Activated naive CD4-positive, alpha-beta T cell treated with anti-CD3 and anti-CD28 coated beads, Interleukin-2, amount 50 U/mL, for 16 hours (primary cell): ENCODE data around the gene COQ8B.
A peak's percentile ranks its signal among the peaks of the same experiment; 100 is the strongest.
"Not testable (repeated sequence)": the region's sequence is repeated elsewhere in the genome, so short reads cannot be mapped to it uniquely, and the experiment has no call there.

Experiments used
- DNase-seq: peaks from one replicate; pipeline ENCODE4 v3.0.0-alpha.2; 2020

Gene COQ8B

GRCh38 chr19:40716482-40717324, at the start of gene COQ8B, which contains the start of gene ITPKC:
Gene COQ8B, minus strand, starts transcription at chr19:40716886. Its CDS starts 2,254 bp downstream, at chr19:40714632.
Gene ITPKC, plus strand, starts transcription at chr19:40717112. Its CDS starts 24 bp downstream, at chr19:40717136.
- DNase-seq: peak; percentile 100

DNA sequence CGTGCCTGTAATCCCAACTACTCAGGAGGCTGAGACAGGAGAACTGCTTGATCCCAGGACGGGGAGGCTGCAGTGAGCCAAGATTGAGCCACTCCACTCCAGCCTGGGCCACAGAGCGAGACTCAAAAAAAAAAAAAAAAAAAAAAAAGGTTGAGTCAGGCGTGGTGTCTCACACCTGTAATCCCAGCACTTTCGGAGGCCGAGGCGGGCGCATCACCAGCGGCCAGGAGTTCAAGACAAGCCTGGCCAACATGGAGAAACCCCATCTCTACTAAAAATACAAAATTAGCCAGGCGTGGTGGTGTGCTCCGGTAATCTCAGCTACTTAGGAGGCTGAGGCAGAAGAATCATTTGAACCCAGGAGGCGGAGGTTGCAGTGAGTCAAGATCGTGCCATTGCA, 49.7 kb upstream of the COQ8B start:
- not testable (repeated sequence) for DNase-seq

DNA sequence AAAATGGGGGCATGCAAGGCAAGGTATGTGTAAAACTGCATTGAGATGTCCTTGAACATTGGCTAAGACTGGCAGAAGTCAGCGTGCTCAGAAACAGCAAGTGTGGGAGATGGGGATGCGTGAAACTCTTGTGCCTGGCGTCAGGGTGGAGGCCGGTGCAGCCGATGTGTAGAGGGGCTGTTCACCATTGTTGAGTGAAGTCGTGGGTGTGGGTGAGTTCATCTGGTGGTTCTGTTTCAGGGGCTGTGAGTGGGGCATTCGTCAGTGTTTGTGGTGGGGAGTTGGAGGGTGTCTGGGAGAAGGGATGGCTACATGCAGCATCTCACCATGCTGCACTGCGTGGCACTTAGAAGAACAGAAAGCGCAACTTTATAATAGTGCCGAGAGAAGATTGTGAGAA, 47.3 kb upstream of the COQ8B start:
- no peak for DNase-seq

DNA sequence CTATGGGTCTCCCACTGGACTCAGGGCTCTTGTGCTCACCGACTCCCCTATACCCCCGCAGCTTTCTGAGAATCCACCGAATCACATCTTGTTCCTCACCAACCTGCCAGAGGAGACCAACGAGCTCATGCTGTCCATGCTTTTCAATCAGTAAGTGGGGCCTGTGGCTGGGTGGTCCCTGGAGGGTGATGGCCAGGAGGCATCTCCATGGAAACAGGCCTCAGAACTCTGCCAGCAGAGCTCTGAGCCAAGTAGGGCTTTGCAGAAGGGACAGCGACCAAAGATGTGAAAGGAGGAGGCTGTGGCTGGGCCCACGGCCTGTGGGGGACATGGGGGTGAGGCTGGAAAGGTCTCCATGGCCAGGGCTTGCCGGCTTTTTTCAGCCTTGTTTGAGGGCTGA, 46.8 kb upstream of the COQ8B start:
- DNase-seq: no peak

- no peak for DNase-seq
These were observed 46.2 kb upstream of the COQ8B start for GRCh38 chr19:40762754-40763470.

- no peak for DNase-seq
These were observed 42.7 kb upstream of the COQ8B start for GRCh38 chr19:40759352-40759751.

DNA sequence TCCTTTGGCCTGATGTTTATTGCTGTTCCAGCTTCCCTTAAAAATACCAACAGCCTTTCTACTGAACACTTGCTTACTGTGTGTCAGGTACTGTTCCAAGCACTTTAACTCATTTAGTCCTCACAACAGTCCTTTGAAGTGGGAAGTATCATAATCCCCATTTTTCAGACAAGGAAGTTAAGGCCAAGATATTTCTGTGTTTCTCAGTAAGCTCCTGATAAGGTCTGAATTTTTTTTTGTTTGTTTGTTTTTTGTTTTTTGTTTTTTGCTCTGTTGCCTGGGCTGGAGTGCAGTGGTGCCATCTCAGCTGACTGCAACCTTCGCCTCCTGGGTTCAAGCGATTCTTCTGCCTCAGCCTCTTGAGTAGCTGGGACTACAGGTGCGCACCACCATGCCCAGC, 41.8 kb upstream of the COQ8B start:
- no peak for DNase-seq

GRCh38 chr19:40756502-40757110, 39.9 kb upstream of the COQ8B start:
- no peak for DNase-seq

- DNase-seq: no peak
These were observed 39.1 kb upstream of the COQ8B start for GRCh38 chr19:40755791-40756190.

GRCh38 chr19:40755248-40755624, 38.5 kb upstream of the COQ8B start:
- DNase-seq: no peak

DNA sequence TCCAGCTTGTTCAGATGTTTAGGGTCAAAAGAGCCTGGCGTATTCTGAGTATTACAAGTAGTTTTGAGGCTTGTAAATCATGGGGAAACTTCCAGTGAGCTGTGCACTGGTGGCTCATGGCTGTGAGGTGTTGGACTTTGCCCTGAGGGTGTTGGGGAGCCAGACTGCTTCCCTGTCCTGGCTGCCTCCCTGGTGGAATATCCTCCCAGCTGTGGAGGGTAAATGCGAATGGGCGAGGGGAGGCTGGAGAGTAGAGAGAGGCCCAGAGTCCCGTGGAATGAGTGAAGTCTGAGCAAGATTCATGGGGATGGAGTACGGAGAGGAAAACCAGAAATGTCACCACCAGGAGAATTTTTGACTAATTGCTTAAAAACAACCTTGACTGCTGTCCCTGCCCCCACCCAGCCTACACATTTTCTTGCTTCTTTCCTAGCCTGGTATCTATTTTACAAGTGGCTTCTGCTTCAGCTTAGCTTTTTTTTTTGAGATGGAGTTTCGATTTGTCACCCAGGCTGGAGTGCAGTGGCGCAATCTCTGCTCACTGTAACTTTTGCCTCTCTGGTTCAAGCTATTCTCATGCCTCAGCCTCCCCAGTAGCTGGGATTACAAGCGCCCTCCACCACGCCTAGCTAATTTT, 38.0 kb upstream of the COQ8B start:
- peak; percentile 77 for DNase-seq

DNA sequence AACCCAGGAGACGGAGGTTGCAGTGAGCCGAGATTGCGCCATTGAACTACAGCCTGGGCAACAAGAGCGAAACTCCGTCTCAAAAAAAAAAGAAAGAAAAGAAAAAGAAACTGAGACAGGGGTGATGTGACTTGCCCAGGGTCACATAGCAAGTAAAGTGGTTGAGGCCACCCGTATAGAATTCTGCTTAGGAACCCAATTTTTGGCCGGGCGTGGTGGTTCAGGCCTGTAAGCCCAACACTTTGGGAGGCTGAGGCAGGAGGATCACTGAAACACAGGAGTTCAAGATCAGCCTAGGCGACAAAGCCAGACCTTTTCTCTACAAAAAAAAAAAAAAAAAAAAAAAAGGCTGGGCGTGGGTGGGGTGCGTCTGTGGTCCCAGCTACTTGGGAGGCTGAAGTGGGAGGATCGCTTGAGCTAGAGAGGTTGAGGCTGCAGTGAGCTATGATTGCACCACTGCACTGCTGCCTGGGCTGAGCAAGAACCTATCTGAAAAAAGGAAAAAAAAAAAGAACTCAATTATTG, 35.6 kb upstream of the COQ8B start:
- DNase-seq: no peak

GRCh38 chr19:40750874-40751537, 34.3 kb upstream of the COQ8B start, which contains the start of gene SNRPA:
Gene SNRPA, plus strand, starts transcription at chr19:40751203. Its CDS starts 206 bp downstream, at chr19:40751409.
- DNase-seq: peak; percentile 97

DNA sequence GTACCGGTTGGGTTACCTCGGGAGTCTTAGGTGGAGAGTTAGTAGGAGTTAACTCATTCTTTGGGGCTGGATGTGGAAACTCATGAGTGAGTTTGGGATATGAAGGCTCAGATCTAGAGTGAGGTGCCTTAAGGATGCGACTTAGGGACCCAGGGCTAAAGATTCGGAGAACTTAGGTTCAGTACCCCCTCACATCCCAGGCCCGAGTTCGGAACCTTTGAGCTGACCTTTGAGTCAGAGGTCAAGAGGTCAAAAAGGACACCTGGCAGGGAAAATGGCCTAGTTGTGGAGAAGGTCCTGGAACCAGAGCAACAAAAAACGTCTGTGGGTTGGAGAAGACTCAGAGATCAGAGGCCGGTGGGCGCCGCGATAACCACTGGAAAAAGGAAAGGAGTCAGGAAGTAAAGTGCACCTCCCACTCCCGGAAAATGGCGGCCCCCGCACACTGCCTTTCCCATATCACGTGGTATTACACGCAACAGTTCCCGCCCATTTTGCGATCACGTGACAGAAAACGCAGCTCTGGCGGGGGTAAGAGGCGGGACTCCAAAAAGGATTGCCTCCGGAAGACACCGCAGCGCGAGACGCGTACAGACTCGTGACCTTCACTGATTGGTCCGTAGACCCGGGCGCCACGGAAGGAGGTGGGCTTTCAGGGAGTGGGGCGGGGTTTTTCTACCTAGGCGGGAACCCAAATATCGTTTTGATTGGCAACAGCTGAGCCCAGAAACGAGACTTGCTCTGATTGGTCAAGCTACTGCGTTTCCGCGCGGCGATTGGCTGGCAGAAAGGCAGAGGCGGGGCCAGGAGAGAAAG, 33.6 kb upstream of the COQ8B start, which contains the start of gene ACTMAP:
Gene ACTMAP, minus strand, starts transcription at position 420 of the 816 bp plus-strand sequence. CDS start 674 bp downstream, outside the sequence.
- peak; percentile 99 for DNase-seq

- no peak for DNase-seq
These were observed 30.9 kb upstream of the COQ8B start for GRCh38 chr19:40747536-40747935.

DNA sequence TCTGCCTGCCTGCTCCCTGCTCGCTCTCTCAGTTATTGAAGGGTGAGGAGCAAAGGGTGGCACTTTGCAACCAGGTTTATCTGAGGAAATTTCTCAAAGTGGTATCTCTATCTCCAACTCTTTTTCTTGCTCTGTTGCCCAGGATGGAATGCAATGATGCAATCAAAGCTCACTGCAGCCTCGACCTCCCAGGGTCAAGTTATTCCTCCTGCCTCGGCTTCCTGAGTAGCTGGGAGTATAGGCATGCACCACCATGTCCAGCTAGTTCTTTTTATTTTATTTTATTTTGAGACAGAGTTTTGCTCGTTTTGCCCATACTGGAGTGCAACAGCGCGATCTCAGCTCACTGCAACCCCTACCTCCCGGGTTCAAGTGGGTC, 28.7 kb upstream of the COQ8B start:
- DNase-seq: no peak

- peak; percentile 29 for DNase-seq
These were observed 28.1 kb upstream of the COQ8B start for GRCh38 chr19:40744554-40745401.

DNA sequence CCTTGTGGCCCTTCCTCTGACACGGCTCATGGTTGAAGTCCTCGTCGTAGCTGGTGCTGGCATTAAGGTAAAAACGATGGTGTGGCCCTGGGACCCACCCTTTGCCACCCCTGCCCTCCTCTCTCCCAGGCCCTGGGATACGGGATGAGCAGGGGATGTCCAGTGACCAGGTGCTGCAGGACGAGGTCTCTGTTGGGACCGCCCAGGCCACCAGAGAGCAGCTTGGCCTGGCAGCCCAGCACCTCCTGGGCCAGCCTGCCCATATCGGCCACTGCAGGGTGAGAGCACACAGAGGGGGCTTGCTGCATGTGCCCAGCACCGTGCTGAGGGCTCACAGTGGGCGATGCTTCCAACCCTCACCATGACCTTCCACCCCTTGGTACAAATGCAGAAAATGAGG, 27.2 kb upstream of the COQ8B start:
- DNase-seq: no peak

GRCh38 chr19:40742886-40743285, 26.2 kb upstream of the COQ8B start:
- DNase-seq: no peak

DNA sequence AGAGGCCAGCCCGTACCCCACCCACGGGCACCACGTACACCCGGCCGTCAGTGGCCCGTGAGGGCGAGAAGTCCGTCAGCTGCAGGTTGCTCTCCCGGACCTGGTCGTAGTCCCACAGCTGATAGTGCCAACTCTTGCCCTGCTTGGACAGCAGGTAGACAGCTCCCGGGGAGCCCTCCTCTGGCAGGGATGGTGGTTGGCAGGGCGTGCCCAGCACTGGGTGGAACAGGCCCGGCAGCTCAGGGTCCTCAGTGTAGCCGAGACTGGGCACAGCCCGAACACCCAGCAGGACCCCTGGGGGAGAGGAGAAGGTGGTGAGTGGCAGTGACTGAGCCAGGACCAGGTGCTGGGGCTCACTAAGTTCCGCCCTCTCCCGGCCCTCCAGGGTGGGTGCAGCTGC, 25.8 kb upstream of the COQ8B start:
- no peak for DNase-seq
